ENCODE data around the gene DCP1A. TPM values are rescaled to one million over a fixed set of nuclear protein-coding genes. Genes with fewer than 3 reads are reported as not detected.

Gene DCP1A
- total and polyA plus RNA-seq, 2 of the 13 experiments (the other 11 are each of a cell fraction or from before 2014, with no cell fraction given), result 14.2 to 41.2 TPM

- no peak for TF ChIP-seq BRCA1 (CRISPR knock-in tag; IDR thresholded peaks at IDR 0.05)
- TF ChIP-seq ZNF672 (CRISPR knock-in tag; IDR thresholded peaks at IDR 0.05), result no peak
- TF ChIP-seq HES4 (CRISPR knock-in tag; IDR thresholded peaks at IDR 0.05; ENCODE audit: borderline replicate concordance), result no peak
- no peak for TF ChIP-seq ZMAT3 (CRISPR knock-in tag; conservative IDR thresholded peaks at IDR 0.05)
- no peak for TF ChIP-seq ATF4 (CRISPR knock-in tag; IDR thresholded peaks at IDR 0.05)
- no peak for TF ChIP-seq RFX3 (CRISPR knock-in tag; IDR thresholded peaks at IDR 0.05)
- TF ChIP-seq ZFP36L1 (CRISPR knock-in tag; IDR thresholded peaks at IDR 0.05), result 0 out of 2 replicates have a peak, but pooled peaks have one; percentile 67
- no peak for TF ChIP-seq ZNF160 (CRISPR knock-in tag; IDR thresholded peaks at IDR 0.05)
- no peak; the same call in 1 of the 2 replicates for TF ChIP-seq ZNF205 (CRISPR knock-in tag; IDR thresholded peaks at IDR 0.05)
- TF ChIP-seq SMAD3 (CRISPR knock-in tag; IDR thresholded peaks at IDR 0.05), result 0 out of 2 replicates have a peak, but pooled peaks have one; percentile 31
- TF ChIP-seq, protein P1, sequence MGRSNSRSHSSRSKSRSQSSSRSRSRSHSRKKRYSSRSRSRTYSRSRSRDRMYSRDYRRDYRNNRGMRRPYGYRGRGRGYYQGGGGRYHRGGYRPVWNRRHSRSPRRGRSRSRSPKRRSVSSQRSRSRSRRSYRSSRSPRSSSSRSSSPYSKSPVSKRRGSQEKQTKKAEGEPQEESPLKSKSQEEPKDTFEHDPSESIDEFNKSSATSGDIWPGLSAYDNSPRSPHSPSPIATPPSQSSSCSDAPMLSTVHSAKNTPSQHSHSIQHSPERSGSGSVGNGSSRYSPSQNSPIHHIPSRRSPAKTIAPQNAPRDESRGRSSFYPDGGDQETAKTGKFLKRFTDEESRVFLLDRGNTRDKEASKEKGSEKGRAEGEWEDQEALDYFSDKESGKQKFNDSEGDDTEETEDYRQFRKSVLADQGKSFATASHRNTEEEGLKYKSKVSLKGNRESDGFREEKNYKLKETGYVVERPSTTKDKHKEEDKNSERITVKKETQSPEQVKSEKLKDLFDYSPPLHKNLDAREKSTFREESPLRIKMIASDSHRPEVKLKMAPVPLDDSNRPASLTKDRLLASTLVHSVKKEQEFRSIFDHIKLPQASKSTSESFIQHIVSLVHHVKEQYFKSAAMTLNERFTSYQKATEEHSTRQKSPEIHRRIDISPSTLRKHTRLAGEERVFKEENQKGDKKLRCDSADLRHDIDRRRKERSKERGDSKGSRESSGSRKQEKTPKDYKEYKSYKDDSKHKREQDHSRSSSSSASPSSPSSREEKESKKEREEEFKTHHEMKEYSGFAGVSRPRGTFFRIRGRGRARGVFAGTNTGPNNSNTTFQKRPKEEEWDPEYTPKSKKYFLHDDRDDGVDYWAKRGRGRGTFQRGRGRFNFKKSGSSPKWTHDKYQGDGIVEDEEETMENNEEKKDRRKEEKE (IDR thresholded peaks at IDR 0.05), result no peak
- 0 out of 2 replicates have a peak, but pooled peaks have one; percentile 37 for TF ChIP-seq GATAD1 (CRISPR knock-in tag; IDR thresholded peaks at IDR 0.05)
- no peak for TF ChIP-seq ISL2 (CRISPR knock-in tag; IDR thresholded peaks at IDR 0.05)
- TF ChIP-seq, protein P2, sequence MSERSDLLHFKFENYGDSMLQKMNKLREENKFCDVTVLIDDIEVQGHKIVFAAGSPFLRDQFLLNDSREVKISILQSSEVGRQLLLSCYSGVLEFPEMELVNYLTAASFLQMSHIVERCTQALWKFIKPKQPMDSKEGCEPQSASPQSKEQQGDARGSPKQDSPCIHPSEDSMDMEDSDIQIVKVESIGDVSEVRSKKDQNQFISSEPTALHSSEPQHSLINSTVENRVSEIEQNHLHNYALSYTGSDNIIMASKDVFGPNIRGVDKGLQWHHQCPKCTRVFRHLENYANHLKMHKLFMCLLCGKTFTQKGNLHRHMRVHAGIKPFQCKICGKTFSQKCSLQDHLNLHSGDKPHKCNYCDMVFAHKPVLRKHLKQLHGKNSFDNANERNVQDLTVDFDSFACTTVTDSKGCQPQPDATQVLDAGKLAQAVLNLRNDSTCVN (CRISPR knock-in tag; IDR thresholded peaks at IDR 0.05; ENCODE audit: borderline replicate concordance), result no peak
- TF ChIP-seq ZNF607 (CRISPR knock-in tag; IDR thresholded peaks at IDR 0.05; ENCODE audit: borderline replicate concordance), result no peak
- no peak for TF ChIP-seq TBL1XR1 (IDR thresholded peaks at IDR 0.05; ENCODE audit: borderline replicate concordance, low read length, partially characterized antibody)
- TF ChIP-seq, protein P3, sequence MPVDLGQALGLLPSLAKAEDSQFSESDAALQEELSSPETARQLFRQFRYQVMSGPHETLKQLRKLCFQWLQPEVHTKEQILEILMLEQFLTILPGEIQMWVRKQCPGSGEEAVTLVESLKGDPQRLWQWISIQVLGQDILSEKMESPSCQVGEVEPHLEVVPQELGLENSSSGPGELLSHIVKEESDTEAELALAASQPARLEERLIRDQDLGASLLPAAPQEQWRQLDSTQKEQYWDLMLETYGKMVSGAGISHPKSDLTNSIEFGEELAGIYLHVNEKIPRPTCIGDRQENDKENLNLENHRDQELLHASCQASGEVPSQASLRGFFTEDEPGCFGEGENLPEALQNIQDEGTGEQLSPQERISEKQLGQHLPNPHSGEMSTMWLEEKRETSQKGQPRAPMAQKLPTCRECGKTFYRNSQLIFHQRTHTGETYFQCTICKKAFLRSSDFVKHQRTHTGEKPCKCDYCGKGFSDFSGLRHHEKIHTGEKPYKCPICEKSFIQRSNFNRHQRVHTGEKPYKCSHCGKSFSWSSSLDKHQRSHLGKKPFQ (CRISPR knock-in tag; IDR thresholded peaks at IDR 0.05; ENCODE audit: insufficient replicate concordance), result no peak
- 0 out of 2 replicates have a peak, but pooled peaks have one; percentile 54 for TF ChIP-seq ESRRA (CRISPR knock-in tag; IDR thresholded peaks at IDR 0.05; ENCODE audit: low read depth)
- 0 out of 2 replicates have a peak, but pooled peaks have one; percentile 24 for TF ChIP-seq HOXA5 (CRISPR knock-in tag; IDR thresholded peaks at IDR 0.05)
- no peak for TF ChIP-seq ZSCAN22 (CRISPR knock-in tag; IDR thresholded peaks at IDR 0.05)
- no peak for TF ChIP-seq NKX3-1 (CRISPR knock-in tag; IDR thresholded peaks at IDR 0.05)
- no peak for TF ChIP-seq SMARCC2 (IDR thresholded peaks at IDR 0.05)
- TF ChIP-seq GTF3A (CRISPR knock-in tag; conservative IDR thresholded peaks at IDR 0.05), result no peak
- TF ChIP-seq PTBP1 (IDR thresholded peaks at IDR 0.05; ENCODE audit: low read depth, low read length, poor library complexity, severe bottlenecking), result peak; percentile 53
These were observed 77.2 kb downstream of the DCP1A start (continued) for GRCh38 chr3:53269888-53270880.
